A673 (cell line): ENCODE results near the gene LRRC27. TPM values are rescaled to one million over a fixed set of nuclear protein-coding genes. Genes with fewer than 3 reads are reported as not detected.
A peak's percentile ranks its signal among the peaks of the same experiment; 100 is the strongest.

Experiments
- BruUV-seq: library from RNA; stranded (reverse); fragments of 400-500 nt; replicated peaks from 2 replicates; lab custom pipeline; 2021; lab: Mats Ljungman, UMichigan
- CTCF ChIA-PET: fragments of 300-600 bp; sonication (Branson Sonifier 250); formaldehyde crosslinking; loops from one replicate; lab custom pipeline; 2022; ENCODE audit warnings: antibody characterized with exemption; lab: Charles Lee
- POLR2A ChIA-PET: fragments of 300-600 bp; sonication (Branson Sonifier 250); formaldehyde crosslinking; loops from one replicate; lab custom pipeline; 2022; ENCODE audit warnings: antibody characterized with exemption; ENCODE audit not compliant: low non-redundant PET; lab: Charles Lee
- DNase-seq: peaks from one replicate; pipeline ENCODE4 v3.0.0-alpha.2; 2015; ENCODE audit warnings: low spot score
- H3K27ac ChIP-seq: fragments of 200-600 bp; sonication (generic); 2 replicates; pipeline ENCODE4 v1.5.1; 2016; ENCODE audit warnings: mixed run types, low read depth, mild to moderate bottlenecking, mixed read lengths, antibody characterized with exemption, low read length; ENCODE audit not compliant: poor library complexity, severe bottlenecking
- H3K27me3 ChIP-seq: fragments of 200-600 bp; sonication (generic); replicated peaks from 2 replicates; pipeline ENCODE4 v1.6.1; 2017; ENCODE audit warnings: mixed run types, low read depth, mild to moderate bottlenecking, mixed read lengths, antibody characterized with exemption, low read length; ENCODE audit not compliant: insufficient read depth, poor library complexity
- H3K36me3 ChIP-seq: fragments of 200-600 bp; sonication (generic); 2 replicates; pipeline ENCODE4 v1.6.1; 2016; ENCODE audit warnings: mixed run types, mild to moderate bottlenecking, mixed read lengths, antibody characterized with exemption, low read length; ENCODE audit not compliant: insufficient read depth, poor library complexity, severe bottlenecking
- H3K4me1 ChIP-seq: fragments of 200-600 bp; sonication (generic); 2 replicates; pipeline ENCODE4 v1.6.1; 2017; ENCODE audit warnings: mixed run types, mild to moderate bottlenecking, mixed read lengths, antibody characterized with exemption, low read length; ENCODE audit not compliant: insufficient read depth, poor library complexity, severe bottlenecking
- H3K4me3 ChIP-seq: fragments of 200-600 bp; sonication (generic); 2 replicates; pipeline ENCODE4 v1.5.1; 2016; ENCODE audit warnings: low read depth, mixed run types, mild to moderate bottlenecking, mixed read lengths, low read length; ENCODE audit not compliant: poor library complexity, severe bottlenecking
- H3K9me3 ChIP-seq: fragments of 200-600 bp; sonication (generic); 2 replicates; pipeline ENCODE4 v1.6.1; 2016; ENCODE audit warnings: mixed run types, low read depth, mild to moderate bottlenecking, mixed read lengths, antibody characterized with exemption, low read length; ENCODE audit not compliant: poor library complexity, severe bottlenecking
- CTCF ChIP-seq: fragments of 300-800, 200-600 bp; sonication (generic); conservative IDR thresholded peaks from 2 replicates; pipeline ENCODE4 v1.5.1; 2017; ENCODE audit warnings: low read depth, mild to moderate bottlenecking, antibody characterized with exemption, low read length, moderate library complexity, mixed read lengths
- EZH2 ChIP-seq: fragments of 200-600 bp; sonication (generic); IDR thresholded peaks from 2 replicates; pipeline ENCODE4 v1.6.1; 2017; ENCODE audit warnings: borderline replicate concordance, low read depth, mild to moderate bottlenecking, mixed read lengths, antibody characterized with exemption, low read length; ENCODE audit not compliant: poor library complexity, severe bottlenecking
- intact Hi-C: fragments of 100-400 bp; cut with micrococcal nuclease; formaldehyde crosslinking; loops from one replicate; pipeline ENCODE4 v1.10.0; 2022; ENCODE audit not compliant: unreplicated experiment
- total RNA-seq: library from RNA; stranded (reverse); gene quantifications from 2 replicates; pipeline ENCODE4 v1.2.3, GENCODE V29; 2021

LRRC27 gene
- total RNA-seq, 1 experiment from 2014 or later = 11.5 TPM

- Histone ChIP-seq H3K4me1 (peaks cover 35% of the 10 kb centered on the region), H3K36me3 (peaks cover 15% of the 10 kb centered on the region), H3K4me3 (no peak overlapping the region), H3K27me3 (no peaks in the 10 kb centered on the region), H3K9me3 (no peaks in the 10 kb centered on the region), H3K27ac (peak overlapping the region; percentile 68)
- ChIA-PET CTCF (no interaction called here), POLR2A (no interaction called here)
- TF ChIP-seq CTCF = no peak
- no peak for TF ChIP-seq EZH2
- intact Hi-C loops = no loop called here
- BruUV-seq = no TSS peak
- no peak for DNase-seq
Measured at GRCh38 chr10:132408823-132409666, 77.1 kb downstream of the LRRC27 start.

DNA sequence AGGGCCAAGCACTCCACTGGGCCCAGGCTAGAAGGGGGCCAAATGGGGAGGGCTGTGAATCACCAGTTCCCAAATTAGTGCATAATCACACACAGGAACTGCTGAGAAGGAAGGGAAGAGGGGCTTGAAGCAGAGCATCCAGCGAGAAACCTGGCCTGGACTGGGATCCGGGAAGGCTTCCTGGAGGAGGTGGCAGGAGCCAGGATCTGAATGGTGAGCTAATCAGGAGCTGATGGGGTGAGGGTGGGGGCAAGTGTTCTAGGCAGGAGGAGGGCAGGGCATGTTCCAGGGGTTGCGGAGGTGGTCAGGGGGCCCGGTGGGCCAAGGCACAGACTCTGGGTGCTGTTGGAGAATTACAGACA, 77.7 kb downstream of the LRRC27 start:
- H3K27ac ChIP-seq = no peak overlapping the region
- intact Hi-C loops = no loop called here
- ChIA-PET POLR2A (no interaction called here), CTCF (no interaction called here)
- TF ChIP-seq CTCF (no peak), EZH2 (no peak)
- H3K4me3 ChIP-seq = no peak overlapping the region
- H3K36me3 ChIP-seq = peaks cover 15% of the 10 kb centered on the region
- H3K27me3 ChIP-seq = no peaks in the 10 kb centered on the region
- BruUV-seq = no TSS peak
- no peaks in the 10 kb centered on the region for H3K9me3 ChIP-seq
- H3K4me1 ChIP-seq = peaks cover 38% of the 10 kb centered on the region
- no peak for DNase-seq

DNA sequence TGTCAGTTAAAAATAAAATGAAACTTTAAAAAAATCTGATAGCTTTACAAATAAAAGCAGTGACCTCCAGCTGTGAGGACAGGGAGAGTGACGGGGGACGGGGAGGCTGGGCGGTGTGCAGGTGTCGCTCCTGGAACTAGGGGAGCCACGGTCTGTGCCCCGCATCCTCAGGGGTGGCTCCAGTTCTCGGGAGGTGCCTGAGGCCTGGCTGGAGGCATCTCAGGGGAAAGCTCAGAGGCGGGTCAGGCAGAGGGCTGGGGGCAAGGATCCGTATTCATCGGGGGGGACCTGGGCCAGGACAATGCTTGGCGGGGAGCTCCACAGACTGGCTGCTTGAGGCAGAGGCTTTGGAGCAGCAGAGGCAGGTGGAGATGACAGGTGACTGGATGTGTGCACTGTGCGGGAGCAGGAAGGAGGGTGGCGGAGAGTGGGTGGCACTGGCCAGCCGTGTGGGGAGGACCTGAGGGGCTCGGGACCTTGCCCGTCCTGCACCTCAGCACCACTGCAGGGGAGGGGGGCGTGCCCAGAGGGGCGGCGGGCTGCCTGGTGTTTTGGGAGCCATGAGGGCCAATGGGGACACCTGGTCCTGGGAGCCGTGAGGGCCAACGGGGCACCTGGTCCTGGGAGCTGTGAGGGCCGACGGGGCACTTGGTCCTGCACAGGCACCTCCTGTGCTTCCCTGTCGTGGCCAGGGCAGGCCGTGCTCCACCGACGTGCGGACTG, 78.2 kb downstream of the LRRC27 start:
- no peaks in the 10 kb centered on the region for H3K27me3 ChIP-seq
- H3K9me3 ChIP-seq = no peaks in the 10 kb centered on the region
- intact Hi-C loops = no loop called here
- peaks cover 38% of the 10 kb centered on the region for H3K4me1 ChIP-seq
- ChIA-PET POLR2A (no interaction called here), CTCF (interaction anchor here (1.6 kb wide), 1 partner anchor 33 kb away, joined by 5 read pairs; no protein-coding TSS in a partner anchor)
- no peak for DNase-seq
- peaks cover 15% of the 10 kb centered on the region for H3K36me3 ChIP-seq
- BruUV-seq = no TSS peak
- H3K27ac ChIP-seq = no peak overlapping the region
- H3K4me3 ChIP-seq = no peak overlapping the region
- TF ChIP-seq CTCF (no peak), EZH2 (no peak)
